ENCODE data around the gene LRFN4.
"Not testable (repeated sequence)": the region's sequence is repeated elsewhere in the genome, so short reads cannot be mapped to it uniquely, and the experiment has no call there.

Gene LRFN4

DNA sequence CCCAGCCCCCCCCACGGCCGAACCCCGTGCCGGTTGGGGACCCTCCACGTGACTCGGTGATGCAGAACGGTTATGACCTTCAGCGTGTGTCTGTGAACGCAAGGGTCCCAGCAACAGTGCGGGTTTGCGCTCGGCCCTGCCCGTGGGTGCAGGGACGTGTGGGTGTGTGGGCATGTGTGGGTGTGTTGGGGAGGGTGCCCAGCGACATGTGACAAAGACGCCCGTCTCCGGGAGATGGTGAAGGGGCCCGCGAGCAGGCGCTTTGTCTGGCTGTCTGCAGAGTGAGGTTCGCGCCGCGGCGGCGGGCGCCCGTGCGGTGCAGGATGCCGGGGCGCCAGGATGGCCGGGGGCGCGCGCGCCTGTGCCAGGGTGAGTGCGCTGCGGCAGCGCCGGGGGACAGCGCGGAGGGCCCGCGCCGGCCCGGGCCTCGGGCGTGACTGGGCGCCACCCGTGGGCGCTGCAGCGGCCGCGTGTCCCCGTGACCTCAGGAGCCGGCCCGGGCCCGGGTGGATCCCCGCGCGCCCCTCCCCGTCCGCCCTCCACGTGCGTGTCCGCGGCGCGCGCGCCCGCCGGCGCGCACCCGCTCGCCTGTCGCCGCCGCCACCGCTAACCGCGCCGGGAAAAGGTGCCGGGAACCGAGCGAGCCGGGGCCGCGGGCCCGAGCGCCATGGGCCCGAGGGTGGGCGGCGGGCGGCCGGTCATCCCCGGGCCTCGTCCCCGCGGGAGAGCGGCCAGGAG, at the start of gene LRFN4:
Gene LRFN4 (plus strand): TSS at position 569 of the 738 bp plus-strand sequence. CDS start 681 bp downstream, outside the sequence.
- DNase-seq, result peak in 1 of 2 experiments; percentile 65

GRCh38 chr11:66809592-66809991, 47.3 kb upstream of the LRFN4 start:
- DNase-seq, result no peak

DNA sequence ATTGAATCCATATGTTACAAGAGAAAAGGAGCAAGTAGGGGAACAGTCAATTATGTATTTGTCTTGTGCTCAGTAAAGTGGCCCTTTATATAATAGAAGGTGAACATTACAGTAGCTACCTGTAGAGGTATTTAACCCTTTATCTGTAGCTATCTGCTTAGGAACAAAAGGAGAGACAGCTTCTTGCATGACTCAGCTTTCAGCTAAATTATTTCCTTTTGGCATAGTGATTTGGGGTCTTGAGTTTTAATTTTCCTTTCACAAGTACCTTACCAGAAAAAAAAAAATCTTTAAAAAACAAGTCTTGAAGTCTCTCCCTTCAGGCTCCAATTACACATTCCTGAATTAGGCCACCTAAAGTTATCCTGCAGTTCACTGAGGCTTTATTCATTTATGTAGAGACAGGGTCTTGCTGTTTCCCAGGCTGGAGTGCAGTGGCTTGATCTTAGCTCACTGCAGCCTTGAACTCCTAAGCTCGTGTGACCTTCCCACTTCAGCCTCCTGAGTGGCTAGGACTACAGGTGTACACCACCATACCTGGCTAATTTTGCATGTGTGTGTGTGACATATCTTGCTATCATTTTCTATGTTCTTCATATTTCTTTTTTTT, 46.2 kb upstream of the LRFN4 start:
- DNase-seq, result no peak

GRCh38 chr11:66814678-66815077, 42.2 kb upstream of the LRFN4 start:
- no peak for DNase-seq

DNA sequence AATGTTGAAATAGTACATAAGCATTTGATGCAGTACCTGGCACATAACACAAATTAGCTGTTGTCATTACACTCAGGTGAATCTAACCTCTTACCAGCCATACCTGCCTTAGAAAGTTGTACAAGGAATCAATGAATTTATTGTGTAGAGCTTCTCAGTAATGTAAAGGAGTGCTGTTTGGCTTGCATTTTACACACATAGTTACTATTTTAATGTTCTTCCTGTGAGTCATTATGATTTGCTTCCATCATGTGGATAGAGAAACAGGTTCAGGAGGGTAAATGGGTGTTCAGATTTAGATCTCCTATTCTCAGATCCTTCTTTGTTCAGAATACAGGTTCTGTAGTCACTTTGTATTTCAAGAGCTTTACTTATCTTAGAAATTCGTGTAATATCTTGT, 41.2 kb upstream of the LRFN4 start:
- no peak for DNase-seq

DNA sequence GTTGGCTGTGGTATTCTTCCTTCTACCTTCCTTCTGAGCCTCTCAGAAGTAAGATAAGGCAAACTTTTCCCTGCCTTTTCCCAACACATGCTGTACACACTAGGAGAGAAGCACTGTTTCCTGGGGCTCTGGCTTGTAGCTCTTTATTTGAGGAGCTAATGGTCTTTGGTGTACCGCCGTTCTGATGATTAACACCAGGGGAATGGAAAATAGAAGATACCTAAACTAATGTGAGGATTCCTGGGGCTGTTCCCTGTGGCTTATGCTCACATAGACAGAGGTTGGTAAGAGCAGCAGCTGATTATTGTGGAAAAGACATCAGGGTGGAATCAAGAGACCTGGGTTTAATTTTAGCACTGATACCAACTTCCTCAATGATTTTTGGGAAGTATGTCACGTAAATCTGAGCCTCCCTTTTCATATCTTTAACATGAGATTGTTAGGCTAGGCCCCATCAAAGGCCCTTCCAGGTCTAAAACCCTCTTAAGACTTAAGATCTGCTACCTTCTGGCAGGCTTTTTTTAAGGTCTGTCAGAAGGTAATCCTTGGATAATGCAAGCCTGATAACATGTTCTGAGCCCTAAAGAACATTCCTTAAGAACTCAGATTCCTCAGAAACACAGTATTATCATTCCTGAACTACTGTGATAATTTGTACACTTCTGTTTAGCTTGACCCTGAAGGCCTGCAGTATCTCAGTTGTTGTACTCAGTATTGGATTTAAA, 38.5 kb upstream of the LRFN4 start:
- no peak for DNase-seq

GRCh38 chr11:66820381-66820780, 36.5 kb upstream of the LRFN4 start:
- no peak for DNase-seq

DNA sequence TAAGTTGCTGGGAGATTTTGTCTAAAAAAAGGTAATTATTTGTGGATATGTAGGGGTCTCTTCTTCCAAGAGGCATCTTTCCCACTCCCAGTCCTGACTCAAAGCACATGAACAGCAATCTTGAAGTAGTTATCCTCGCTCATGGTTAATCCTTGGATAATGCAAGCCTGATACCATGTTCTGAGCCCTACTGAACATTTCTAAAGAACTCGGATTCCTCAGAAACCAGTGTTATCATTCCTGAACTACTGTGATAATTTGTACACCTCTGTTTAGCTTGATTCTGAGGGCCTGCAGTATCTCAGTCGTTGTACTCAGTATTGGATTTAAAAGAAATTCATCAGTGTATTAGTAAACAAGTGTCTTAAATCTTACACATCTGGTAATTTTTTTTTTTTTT, 36.0 kb upstream of the LRFN4 start:
- DNase-seq, result no peak

DNA sequence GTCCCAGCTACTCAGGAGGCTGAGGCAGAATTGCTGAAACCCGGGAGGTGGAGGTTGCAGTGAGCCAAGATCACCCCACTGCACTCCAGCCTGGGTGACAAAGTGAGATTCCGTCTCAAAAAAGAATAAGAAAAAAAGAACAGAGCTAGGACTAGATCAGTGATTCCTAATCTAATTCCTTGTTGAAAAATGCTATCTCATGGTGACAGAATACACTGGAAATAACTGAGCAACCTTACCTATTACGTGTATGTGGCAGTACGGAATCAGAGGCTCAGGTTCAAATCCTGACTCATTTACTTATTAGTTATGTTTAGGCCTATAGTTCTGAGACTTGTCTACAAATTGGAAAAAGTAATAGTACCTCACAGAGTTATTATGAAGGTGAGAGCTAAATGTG, 33.2 kb upstream of the LRFN4 start:
- no peak for DNase-seq

GRCh38 chr11:66824573-66824972, 32.3 kb upstream of the LRFN4 start:
- not testable (repeated sequence) for DNase-seq

GRCh38 chr11:66834539-66834845, 22.4 kb upstream of the LRFN4 start:
- DNase-seq, result no peak

DNA sequence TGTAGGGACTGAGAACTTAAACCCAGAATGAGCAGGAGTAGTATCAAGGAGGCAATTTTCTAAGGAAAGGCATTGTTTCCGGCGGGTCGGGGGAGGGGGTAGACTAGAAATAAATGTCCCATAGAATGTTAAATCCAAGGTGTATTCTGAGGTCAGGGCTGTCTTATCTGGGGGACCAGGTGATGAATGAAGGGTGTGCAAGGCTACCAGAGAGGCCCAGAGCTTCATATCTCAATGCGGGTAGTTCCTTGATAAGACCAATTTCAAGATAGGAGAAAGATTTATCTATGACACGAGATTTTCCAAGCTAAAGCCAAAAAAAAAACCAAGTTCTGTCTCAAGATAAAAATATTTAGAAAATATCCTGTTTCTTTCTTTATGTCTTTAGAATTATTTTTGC, 21.9 kb upstream of the LRFN4 start:
- DNase-seq, result no peak

DNA sequence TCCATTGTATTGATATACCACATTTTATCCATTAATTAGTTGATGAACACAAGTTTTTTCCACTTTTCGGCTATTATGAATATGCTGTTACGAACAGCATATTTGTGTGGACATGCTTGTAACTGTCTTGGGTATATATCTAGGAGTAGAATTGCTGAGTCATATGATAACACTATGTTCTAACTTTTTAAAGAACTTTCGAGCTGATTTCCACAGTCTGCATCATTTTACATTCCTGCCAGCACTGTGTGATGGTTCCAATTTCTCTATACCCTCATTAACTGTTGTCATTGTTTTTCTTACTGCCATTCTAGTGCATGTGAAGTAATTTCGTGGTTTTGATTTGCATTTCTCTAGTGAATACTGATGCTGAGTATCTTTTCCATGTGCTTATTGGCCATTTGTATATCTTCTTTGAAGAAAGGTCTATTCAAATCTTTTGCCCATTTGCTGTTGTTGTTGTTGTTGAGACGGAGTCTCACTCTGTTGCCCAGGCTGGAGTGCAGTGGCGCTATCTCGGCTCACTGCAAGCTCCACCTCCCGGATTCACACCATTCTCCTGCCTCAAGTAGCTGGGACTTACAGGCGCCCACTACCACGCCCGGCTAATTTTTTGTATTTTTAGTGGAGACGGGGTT, 21.0 kb upstream of the LRFN4 start:
- no peak for DNase-seq

- no peak for DNase-seq
These were observed 16.4 kb upstream of the LRFN4 start for GRCh38 chr11:66840317-66841091.

DNA sequence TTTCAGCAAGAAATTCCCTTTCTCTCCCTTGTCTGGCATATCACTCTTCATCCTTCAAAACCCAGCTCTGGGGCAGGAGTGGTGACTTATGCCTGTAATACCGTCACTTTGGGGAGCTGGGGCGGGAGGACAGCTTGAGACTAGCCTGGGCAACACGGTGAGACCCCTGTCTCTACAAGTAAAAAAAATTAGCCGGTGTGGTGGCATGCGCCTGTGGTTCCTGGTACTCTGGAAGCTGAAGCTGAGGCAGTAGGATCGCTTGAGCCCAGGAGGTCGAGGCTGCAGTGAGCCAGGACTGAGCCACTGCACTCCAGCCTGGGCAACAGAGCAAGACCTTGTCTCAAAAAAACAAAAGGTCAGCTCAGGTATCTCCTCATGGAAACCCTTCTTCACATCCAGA, 15.0 kb upstream of the LRFN4 start:
- no peak for DNase-seq

GRCh38 chr11:66842501-66842895, 14.4 kb upstream of the LRFN4 start:
- DNase-seq, result no peak

GRCh38 chr11:66842896-66843775, 13.7 kb upstream of the LRFN4 start, which contains the start of gene RCE1:
RCE1 (plus strand) TSS chr11:66843441; CDS start chr11:66843456, 15 bp downstream.
- DNase-seq, result peak; percentile 85 to 88

- DNase-seq, result no peak
These were observed 12.9 kb upstream of the LRFN4 start for GRCh38 chr11:66843776-66844495.

- DNase-seq, result no peak
These were observed 12.2 kb upstream of the LRFN4 start for GRCh38 chr11:66844496-66845142.

DNA sequence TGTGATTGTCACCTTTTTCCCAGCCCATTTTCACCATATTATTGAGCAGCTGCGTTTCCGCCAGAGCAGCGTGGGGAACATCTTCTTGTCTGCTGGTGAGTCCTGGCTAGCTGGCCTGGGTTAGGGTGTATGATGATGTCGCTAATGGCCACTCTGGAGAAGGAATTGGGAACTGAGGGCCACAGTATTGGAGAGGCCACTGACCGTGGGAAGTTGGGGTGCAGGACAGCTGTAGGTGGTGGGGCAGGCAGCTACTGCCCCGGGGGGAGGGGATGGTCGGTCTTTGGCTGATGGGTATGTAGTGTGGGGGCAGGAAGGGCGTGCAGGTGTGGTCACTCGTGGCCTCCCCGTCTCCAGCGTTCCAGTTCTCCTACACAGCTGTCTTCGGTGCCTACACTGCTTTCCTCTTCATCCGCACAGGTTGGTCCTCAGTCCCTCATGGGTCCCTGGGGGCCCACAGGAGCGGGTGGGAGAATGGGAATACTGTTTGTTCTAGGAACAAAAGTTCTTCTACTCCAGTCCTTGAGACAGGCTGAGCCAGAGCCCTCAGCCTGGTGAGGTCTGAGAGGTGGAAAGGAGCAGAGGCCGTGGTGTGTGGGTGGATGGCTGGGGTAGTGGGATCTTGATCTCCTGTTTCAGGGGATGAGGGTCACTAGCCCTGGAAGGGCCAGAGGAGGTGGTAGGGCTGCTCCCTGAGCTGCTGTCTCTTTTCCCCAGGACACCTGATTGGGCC, 11.6 kb upstream of the LRFN4 start:
- no peak for DNase-seq

All from SHP77 (cell line).